SH-SY5Y (cell line): Measurements from ENCODE around the gene FHL1.

Experiments
- GATA2 ChIP-seq: IDR thresholded peaks from 2 replicates; pipeline ENCODE4 v1.6.1; 2011; ENCODE audit warnings: mild to moderate bottlenecking, low read depth, low read length
- GATA3 ChIP-seq: IDR thresholded peaks from 2 replicates; pipeline ENCODE4 v1.6.1; 2011; ENCODE audit warnings: low read depth, mild to moderate bottlenecking, low read length, moderate library complexity

- TF ChIP-seq GATA3 = no peak
- TF ChIP-seq GATA2 = no peak
Measured at GRCh38 chrX:136220951-136221350, 73.6 kb downstream of the FHL1 start.
